ENCODE results near the gene ERI3. TPM values are rescaled to one million over a fixed set of nuclear protein-coding genes. Genes with fewer than 3 reads are reported as not detected.

Gene ERI3, protein sequence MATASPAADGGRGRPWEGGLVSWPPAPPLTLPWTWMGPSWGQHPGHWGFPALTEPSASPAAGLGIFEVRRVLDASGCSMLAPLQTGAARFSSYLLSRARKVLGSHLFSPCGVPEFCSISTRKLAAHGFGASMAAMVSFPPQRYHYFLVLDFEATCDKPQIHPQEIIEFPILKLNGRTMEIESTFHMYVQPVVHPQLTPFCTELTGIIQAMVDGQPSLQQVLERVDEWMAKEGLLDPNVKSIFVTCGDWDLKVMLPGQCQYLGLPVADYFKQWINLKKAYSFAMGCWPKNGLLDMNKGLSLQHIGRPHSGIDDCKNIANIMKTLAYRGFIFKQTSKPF
- 30.9 and 32.9 TPM in 2 replicates for total RNA-seq

DNA sequence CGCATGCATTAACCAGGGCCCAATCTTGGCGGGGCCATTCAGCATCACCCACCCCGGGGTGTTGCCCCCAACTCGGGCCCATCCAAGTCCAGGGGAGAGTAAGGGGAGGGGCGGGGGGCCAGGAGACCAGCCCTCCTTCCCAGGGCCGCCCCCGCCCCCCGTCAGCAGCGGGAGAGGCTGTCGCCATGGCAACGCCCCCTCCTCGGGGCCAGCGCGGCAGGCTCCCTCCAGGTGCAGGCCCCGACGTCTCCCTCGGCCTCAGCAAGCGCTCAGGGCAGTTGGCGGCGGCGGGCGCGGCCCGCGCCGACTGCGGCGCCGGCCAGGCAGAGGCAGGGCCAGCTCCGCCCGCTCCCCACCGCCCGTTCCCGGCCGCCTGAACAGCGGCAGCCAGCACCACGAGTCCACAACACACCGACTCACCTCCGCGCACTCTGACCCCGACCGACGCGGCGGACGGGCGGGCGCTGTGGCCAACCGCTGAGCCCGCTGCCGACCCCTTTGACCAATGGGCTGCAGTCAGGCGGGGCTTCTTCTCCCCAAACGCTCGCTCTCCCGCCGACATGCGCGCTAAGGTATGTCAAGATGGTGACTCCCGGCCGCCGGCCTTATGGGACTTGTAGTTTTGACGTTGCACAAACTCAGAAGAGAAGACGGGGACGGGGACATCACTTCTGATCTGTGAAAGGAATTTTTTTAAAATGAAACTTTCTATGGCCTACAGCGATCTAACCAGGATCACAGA lies at the start of gene ERI3:
Gene ERI3, minus strand, starts transcription at position 418 of the 742 bp plus-strand sequence. Its CDS starts 231 bp downstream, at position 187.
- intact Hi-C loops (cut with micrococcal nuclease): loop anchor here (1.0 to 10.0 kb wide), 11 partner anchors 37 to 1710 kb away; partner anchors contain the start of genes ARMH1, ATP6V0B, DMAP1 and MED8

GRCh38 chr1:44401256-44402228 lies 46.5 kb upstream of the ERI3 start:
- intact Hi-C loops (cut with micrococcal nuclease): no loop called here

GRCh38 chr1:44390277-44390676 lies 35.2 kb upstream of the ERI3 start:
- intact Hi-C loops (cut with micrococcal nuclease): no loop called here

DNA sequence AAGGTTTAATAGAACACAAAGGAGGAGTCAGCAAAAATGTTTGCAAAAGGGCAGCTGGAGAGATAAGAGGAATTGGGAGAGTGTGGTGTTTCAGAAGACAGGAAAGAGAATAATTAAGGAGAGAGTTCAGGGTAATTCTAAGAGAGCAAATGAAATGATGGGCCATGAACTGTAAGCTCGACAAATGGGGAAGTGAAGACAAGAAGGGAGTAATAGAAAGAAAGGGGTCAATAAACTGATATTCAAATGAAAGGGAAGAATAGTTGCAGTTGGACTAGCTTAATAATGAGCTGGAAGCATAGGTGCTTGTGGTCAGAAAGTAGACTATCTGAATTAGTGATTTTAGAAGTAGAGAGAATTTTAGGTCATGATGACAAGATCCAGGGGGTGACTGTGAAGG lies 34.4 kb upstream of the ERI3 start:
- intact Hi-C loops (cut with micrococcal nuclease): no loop called here

GRCh38 chr1:44388551-44388950 lies 33.5 kb upstream of the ERI3 start:
- intact Hi-C loops (cut with micrococcal nuclease): no loop called here

DNA sequence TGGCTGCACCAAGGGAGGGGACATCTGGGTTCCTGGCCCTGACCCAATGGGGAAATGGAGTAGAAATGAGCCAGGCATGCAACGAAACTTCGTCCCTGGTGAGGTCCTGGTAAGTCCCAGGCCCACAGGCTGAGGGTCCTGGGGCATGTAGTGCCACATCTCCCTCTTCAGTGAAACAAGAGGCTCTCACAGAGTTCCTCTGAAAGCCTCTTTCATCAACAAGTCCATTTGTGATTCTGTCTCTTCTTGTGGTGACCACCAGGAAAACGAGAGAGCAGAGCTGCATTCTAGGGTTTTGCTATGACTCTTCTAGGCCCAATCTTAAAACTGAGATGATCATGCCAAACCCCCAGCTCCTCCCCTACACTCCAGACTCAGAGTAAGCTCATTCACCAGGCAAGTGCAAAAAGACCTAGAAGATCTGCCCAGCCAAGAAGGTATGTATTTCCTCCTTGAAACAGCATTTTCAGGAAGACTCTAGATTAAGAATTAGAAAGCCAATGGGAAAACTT lies 25.7 kb upstream of the ERI3 start:
- intact Hi-C loops (cut with micrococcal nuclease): no loop called here

DNA sequence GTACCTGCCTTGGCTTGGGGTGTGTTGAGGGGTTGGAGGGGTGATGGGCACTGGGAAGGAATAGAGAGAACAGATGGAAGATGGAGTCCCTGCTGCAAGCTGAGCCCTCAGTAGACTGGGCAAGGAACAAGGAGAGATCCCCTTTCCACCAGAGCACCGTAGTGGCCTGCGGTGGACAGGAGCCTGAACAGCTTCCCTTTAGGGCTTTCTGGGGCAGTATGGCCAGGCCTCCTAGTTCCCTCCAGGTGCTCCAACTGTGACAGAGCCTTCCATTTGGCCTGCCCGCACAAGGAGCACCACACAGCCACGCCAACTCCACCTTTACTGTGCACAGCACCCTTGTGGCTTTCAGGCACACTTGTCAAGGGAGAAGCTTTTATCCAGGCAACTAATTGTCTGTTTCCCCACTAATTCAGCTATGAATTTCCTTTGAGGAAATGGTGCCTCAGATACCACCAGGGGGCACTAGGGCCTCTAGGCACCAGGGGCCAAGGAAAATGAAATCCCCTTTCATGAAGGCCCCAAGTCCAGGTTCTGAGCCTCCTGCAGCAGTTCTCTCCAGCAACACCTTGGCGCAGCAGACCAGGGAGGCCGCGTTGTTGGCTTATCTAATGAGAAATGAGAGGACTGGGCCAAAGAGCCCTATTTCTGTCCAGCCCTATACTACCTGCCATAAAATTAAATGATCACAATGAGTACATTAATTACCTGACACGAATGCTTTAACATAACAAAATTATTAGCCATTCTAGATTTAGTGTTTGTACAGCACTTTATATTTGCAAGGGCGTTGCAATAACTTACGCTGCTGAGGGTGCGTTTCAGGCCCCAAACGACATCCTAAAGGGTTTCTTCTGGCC lies 23.1 kb upstream of the ERI3 start:
- intact Hi-C loops (cut with micrococcal nuclease): loop anchor here (1.0 kb wide), 2 partner anchors 161 to 275 kb away; no protein-coding TSS in a partner anchor

- intact Hi-C loops (cut with micrococcal nuclease): no loop called here
These were observed 20.5 kb upstream of the ERI3 start for GRCh38 chr1:44375547-44375946.

DNA sequence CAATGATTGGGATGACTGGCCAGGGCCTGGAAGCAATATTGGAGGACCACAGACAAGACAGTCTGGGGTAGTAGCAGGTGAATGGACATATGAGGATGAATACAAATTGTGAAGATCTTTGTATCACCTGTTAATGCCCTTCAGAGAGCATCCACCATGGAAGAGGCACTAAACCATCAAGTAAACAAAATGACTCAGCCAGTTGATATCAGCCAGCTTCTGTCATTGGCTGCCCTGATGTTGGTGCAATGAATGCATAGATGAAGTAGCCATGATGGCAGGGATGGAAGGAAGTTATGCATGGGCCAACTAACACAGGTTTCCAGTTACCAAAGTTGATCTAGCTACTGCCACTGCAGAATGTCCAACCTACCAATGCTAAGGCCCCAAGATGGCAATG lies 16.1 kb upstream of the ERI3 start:
- intact Hi-C loops (cut with micrococcal nuclease): no loop called here

- intact Hi-C loops (cut with micrococcal nuclease): loop anchor here (10.0 kb wide), 1 partner anchor 804 kb away; no protein-coding TSS in a partner anchor
These were observed 13.6 kb upstream of the ERI3 start for GRCh38 chr1:44368471-44369151.

DNA sequence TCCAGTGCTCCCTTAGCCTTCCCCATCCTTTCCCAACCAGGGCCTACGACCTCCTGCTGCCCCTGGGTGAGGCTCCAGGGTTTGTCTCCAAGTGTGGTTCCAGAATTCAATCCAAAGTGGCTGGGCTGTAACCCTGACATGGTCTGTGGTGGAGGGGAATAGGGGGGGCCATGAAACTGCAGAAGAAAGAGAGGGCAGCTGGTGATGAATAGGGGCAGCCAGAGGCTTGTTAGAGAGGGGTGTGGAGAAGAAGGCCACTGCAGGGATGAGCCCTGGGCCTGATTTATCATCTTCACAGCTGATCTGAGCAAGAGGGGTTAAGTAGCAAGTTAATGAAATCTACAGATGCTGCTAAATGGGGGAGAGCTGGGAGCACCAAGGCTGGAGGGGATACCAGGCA lies 12.9 kb upstream of the ERI3 start:
- intact Hi-C loops (cut with micrococcal nuclease): loop anchor here (10.0 kb wide), 1 partner anchor 803 kb away; no protein-coding TSS in a partner anchor

GRCh38 chr1:44366371-44366975 lies 11.4 kb upstream of the ERI3 start:
- intact Hi-C loops (cut with micrococcal nuclease): loop anchor here (10.0 kb wide), 1 partner anchor 802 kb away; no protein-coding TSS in a partner anchor

GRCh38 chr1:44361478-44361877 lies 6.4 kb upstream of the ERI3 start:
- intact Hi-C loops (cut with micrococcal nuclease): loop anchor here (10.0 kb wide), 1 partner anchor 797 kb away; no protein-coding TSS in a partner anchor

DNA sequence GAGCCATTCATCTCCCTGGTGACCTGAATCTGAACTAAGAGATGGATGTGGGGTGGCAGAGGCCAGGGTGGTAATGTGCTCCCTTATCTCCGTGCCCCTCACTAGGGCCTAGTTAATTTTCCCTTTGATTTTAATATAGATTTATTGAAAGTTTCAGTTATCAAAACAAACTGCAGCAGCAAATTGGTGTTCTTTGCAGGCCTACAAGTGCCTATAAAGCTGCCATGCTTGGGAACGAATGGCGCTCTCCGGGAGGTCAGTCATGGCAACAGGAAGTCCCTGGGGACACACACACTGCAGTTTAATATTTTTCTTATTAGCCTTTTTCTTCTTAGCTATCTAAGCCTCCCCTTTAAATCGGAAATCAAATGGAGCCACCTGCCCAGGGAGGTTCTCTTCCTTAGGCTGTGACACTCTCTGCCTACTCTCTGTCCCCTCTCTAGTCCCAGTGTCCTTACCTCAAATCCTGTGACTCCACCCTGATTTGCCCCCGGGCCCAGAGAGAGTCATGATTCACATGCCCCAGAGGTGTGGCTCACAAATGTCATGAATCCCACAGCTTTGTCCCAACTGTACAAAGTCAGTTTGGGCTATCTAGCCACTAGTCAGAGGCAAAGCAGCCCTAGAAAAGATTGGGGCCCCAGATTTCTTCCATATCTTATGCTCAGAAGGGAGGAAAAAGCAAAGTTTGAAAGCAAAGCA lies 4.3 kb upstream of the ERI3 start:
- intact Hi-C loops (cut with micrococcal nuclease): loop anchor here (5.0 to 10.0 kb wide), 3 partner anchors 975 to 1705 kb away; partner anchors contain the start of genes MED8, NASP and SZT2

DNA sequence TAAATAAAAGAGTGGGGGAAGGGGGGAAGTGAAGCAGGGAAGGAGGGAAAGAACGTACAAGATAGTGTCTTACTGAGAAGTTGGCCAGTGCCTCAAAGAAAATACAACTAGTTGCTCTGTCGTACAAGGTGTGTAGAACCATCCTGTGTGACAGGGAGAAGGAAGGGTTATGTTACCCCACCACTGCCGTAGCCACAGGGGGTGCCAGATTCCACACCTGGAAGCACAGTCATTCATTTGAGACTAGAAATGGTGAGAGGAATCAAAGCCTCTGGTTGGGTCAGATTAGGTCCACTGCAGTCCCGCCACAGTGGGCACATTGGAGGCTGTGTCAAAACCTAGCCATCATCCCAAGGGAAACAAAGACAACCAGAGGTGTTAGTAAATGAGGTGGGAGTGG lies 2.7 kb upstream of the ERI3 start:
- intact Hi-C loops (cut with micrococcal nuclease): loop anchor here (5.0 to 10.0 kb wide), 3 partner anchors 973 to 1707 kb away; partner anchors contain the start of genes MED8, NASP and SZT2

GRCh38 chr1:44355582-44356305 lies 687 bp upstream of the ERI3 start:
- intact Hi-C loops (cut with micrococcal nuclease): loop anchor here (1.0 to 10.0 kb wide), 11 partner anchors 37 to 1709 kb away; partner anchors contain the start of genes ARMH1, ATP6V0B, DMAP1 and MED8

DNA sequence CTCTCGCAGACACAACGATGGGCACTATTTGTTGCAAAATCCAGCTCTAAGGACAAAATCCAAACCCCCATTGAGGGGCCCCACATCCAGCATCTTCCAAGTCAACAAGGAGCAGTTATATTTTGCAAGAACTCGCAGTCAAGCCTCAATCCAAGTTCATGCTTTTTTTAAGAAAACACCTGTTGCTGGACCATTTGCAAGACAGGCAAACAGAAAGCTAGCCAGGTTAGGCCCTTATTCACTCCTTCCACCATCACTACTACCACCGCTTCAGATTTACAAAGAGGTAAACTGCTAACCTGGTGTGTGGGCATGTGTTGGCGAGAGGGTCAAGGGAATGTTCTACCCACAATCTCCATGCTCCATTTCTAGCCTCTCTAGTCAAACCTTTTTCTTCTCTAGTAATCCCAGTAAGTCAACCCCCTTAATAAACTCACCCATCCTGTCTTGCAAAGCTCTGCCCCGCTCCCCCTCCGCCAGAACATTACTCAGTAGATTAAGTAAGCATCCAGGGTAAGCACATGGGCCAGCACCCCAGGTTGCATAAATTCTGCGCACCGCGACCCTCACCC lies 703 bp downstream of the ERI3 start:
- intact Hi-C loops (cut with micrococcal nuclease): loop anchor here (2.0 to 10.0 kb wide), 3 partner anchors 970 to 1710 kb away; partner anchors contain the start of genes MED8, MUTYH, SZT2 and TOE1
